Calu3 (cell line): ENCODE results near the gene TEAD3. TPM values are rescaled to one million over a fixed set of nuclear protein-coding genes. Genes with fewer than 3 reads are reported as not detected.
A peak's percentile ranks its signal among the peaks of the same experiment; 100 is the strongest.

Source experiments
- BruUV-seq: library from RNA; stranded (reverse); fragments of 400-500 nt; replicated peaks from 2 replicates; lab custom pipeline; 2021; lab: Mats Ljungman, UMichigan
- CTCF ChIA-PET: fragments of 300-600 bp; sonication (Branson Sonifier 250); formaldehyde crosslinking; loops from one replicate; lab custom pipeline; 2022; ENCODE audit warnings: antibody characterized with exemption; lab: Charles Lee
- DNase-seq: peaks from one replicate; pipeline ENCODE4 v3.0.0; 2022
- H3K27ac Mint-ChIP-seq: one replicate; pipeline ENCODE4 v1.8.0; 2022; ENCODE audit warnings: mixed read lengths; ENCODE audit not compliant: unreplicated experiment
- H3K27me3 Mint-ChIP-seq: one replicate; pipeline ENCODE4 v1.8.0; 2022; ENCODE audit warnings: mixed read lengths; ENCODE audit not compliant: unreplicated experiment
- H3K36me3 Mint-ChIP-seq: one replicate; pipeline ENCODE4 v1.8.0; 2022; ENCODE audit warnings: mild to moderate bottlenecking, moderate library complexity, mixed read lengths; ENCODE audit not compliant: insufficient read depth, unreplicated experiment
- H3K4me1 Mint-ChIP-seq: one replicate; pipeline ENCODE4 v1.8.0; 2022; ENCODE audit warnings: mild to moderate bottlenecking, low read depth, mixed read lengths; ENCODE audit not compliant: unreplicated experiment
- H3K4me3 Mint-ChIP-seq: one replicate; pipeline ENCODE4 v1.8.0; 2022; ENCODE audit warnings: mild to moderate bottlenecking, low read depth, moderate library complexity, mixed read lengths; ENCODE audit not compliant: unreplicated experiment
- H3K9me3 Mint-ChIP-seq: one replicate; pipeline ENCODE4 v1.8.0; 2022; ENCODE audit warnings: low read depth, mixed read lengths; ENCODE audit not compliant: unreplicated experiment
- CTCF ChIP-seq: fragments of 200-600 bp; IDR thresholded peaks from one replicate; pipeline ENCODE4 v1.8.0; 2022; ENCODE audit warnings: antibody characterized with exemption; ENCODE audit not compliant: unreplicated experiment
- intact Hi-C: fragments of 100-400 bp; cut with micrococcal nuclease; formaldehyde crosslinking; loops from one replicate; pipeline ENCODE4 v1.10.0; 2022; ENCODE audit not compliant: unreplicated experiment
- total RNA-seq: library from RNA; stranded (reverse); gene quantifications from 2 replicates; pipeline ENCODE4 v1.2.3, GENCODE V29; 2022

TEAD3 gene
- total RNA-seq, 1 experiment from 2014 or later, result 27.3 TPM

- CTCF ChIA-PET, result interaction anchor here (0.6 kb wide), 1 partner anchor 23 kb away, joined by 4 read pairs; the partner anchor contains the start of gene TEAD3
- H3K36me3 Mint-ChIP-seq, result peaks cover 90% of the 10 kb centered on the region
- TF ChIP-seq CTCF, result no peak
- peaks cover 25% of the 10 kb centered on the region for H3K4me1 Mint-ChIP-seq
- H3K27ac Mint-ChIP-seq, result peak overlapping the region; percentile 65
- BruUV-seq, result no TSS peak
- no peak for DNase-seq
- no peaks in the 10 kb centered on the region for H3K27me3 Mint-ChIP-seq
- intact Hi-C loops, result no loop called here
- H3K9me3 Mint-ChIP-seq, result no peaks in the 10 kb centered on the region
- no peak overlapping the region for H3K4me3 Mint-ChIP-seq
Observed at GRCh38 chr6:35473850-35474130, 23.1 kb downstream of the TEAD3 start.

- DNase-seq, result no peak
- no peak for TF ChIP-seq CTCF
- intact Hi-C loops, result no loop called here
- H3K4me3 Mint-ChIP-seq, result no peak overlapping the region
- H3K4me1 Mint-ChIP-seq, result peaks cover 25% of the 10 kb centered on the region
- BruUV-seq, result no TSS peak
- CTCF ChIA-PET, result interaction anchor here (0.6 kb wide), 1 partner anchor 23 kb away, joined by 4 read pairs; the partner anchor contains the start of gene TEAD3
- no peaks in the 10 kb centered on the region for H3K27me3 Mint-ChIP-seq
- H3K36me3 Mint-ChIP-seq, result peaks cover 90% of the 10 kb centered on the region
- peak overlapping the region; percentile 54 for H3K27ac Mint-ChIP-seq
- no peaks in the 10 kb centered on the region for H3K9me3 Mint-ChIP-seq
Observed at GRCh38 chr6:35473075-35473849, 23.6 kb downstream of the TEAD3 start.

- intact Hi-C loops, result no loop called here
- no TSS peak for BruUV-seq
- Mint-ChIP-seq H3K4me1 (peaks cover 33% of the 10 kb centered on the region), H3K27me3 (no peaks in the 10 kb centered on the region), H3K27ac (peak overlapping the region; percentile 100), H3K4me3 (no peak overlapping the region), H3K36me3 (peaks cover 96% of the 10 kb centered on the region), H3K9me3 (no peaks in the 10 kb centered on the region)
- no peak for DNase-seq
- TF ChIP-seq CTCF, result no peak
- CTCF ChIA-PET, result interaction anchor here (0.8 to 1.7 kb wide), 2 partner anchors 18 to 23 kb away, joined by 3 to 4 read pairs; no protein-coding TSS in a partner anchor
Observed at GRCh38 chr6:35471836-35472345, 25.0 kb downstream of the TEAD3 start.

- Mint-ChIP-seq H3K27ac (peak overlapping the region; percentile 100), H3K9me3 (no peaks in the 10 kb centered on the region), H3K27me3 (no peaks in the 10 kb centered on the region), H3K4me3 (peak overlapping the region; percentile 98), H3K36me3 (peaks cover 91% of the 10 kb centered on the region), H3K4me1 (peaks cover 33% of the 10 kb centered on the region)
- TF ChIP-seq CTCF, result no peak
- intact Hi-C loops, result no loop called here
- BruUV-seq, result no TSS peak
- CTCF ChIA-PET, result interaction anchor here (1.7 kb wide), 1 partner anchor 21 kb away, joined by 4 read pairs; no protein-coding TSS in a partner anchor
- no peak for DNase-seq
Observed at GRCh38 chr6:35470663-35471120, 26.2 kb downstream of the TEAD3 start.
